Endodermal cell (in vitro differentiated cells): ENCODE measurements around the gene PHYKPL. TPM values are rescaled to one million over a fixed set of nuclear protein-coding genes. Genes with fewer than 3 reads are reported as not detected.

ENCODE experiments used
- DNase-seq: peaks from one replicate; pipeline ENCODE4 v3.0.0-alpha.2; 2017
- H3K27ac ChIP-seq: 2 replicates; pipeline ENCODE4 v1.5.1; 2013; ENCODE audit warnings: mild to moderate bottlenecking, low read depth, low read length, moderate library complexity
- H3K27me3 ChIP-seq: 2 replicates; pipeline ENCODE4 v1.6.1; 2013; ENCODE audit warnings: mild to moderate bottlenecking, low read length, moderate library complexity; ENCODE audit not compliant: insufficient read depth, control insufficient read depth, poor library complexity, severe bottlenecking
- H3K36me3 ChIP-seq: 2 replicates; pipeline ENCODE4 v1.7.0; 2013; ENCODE audit warnings: mild to moderate bottlenecking, low read length, moderate library complexity; ENCODE audit not compliant: control insufficient read depth, insufficient read depth
- H3K4me1 ChIP-seq: one replicate; pipeline ENCODE4 v1.7.0; 2013; ENCODE audit warnings: low read length; ENCODE audit not compliant: control insufficient read depth, insufficient read depth
- H3K4me3 ChIP-seq: 2 replicates; pipeline ENCODE4 v1.5.1; 2013; ENCODE audit warnings: mild to moderate bottlenecking, low read length, moderate library complexity
- H3K9ac ChIP-seq: 2 replicates; pipeline ENCODE4 v1.6.1; 2013; ENCODE audit warnings: mild to moderate bottlenecking, low read length, moderate library complexity; ENCODE audit not compliant: poor library complexity, severe bottlenecking; ENCODE audit errors: extremely low read depth
- H3K9me3 ChIP-seq: 2 replicates; pipeline ENCODE4 v1.6.1; 2013; ENCODE audit warnings: mild to moderate bottlenecking, low read length, moderate library complexity; ENCODE audit not compliant: control insufficient read depth
- H3K27ac Mint-ChIP-seq: 2 replicates; pipeline ENCODE4 v1.8.0; 2020; ENCODE audit warnings: mixed read lengths
- H3K27me3 Mint-ChIP-seq: 2 replicates; pipeline ENCODE4 v1.8.0; 2021; ENCODE audit warnings: mild to moderate bottlenecking, mixed read lengths; ENCODE audit not compliant: insufficient read depth
- H3K36me3 Mint-ChIP-seq: 2 replicates; pipeline ENCODE4 v1.8.0; 2020; ENCODE audit warnings: low read depth, mixed read lengths
- H3K4me1 Mint-ChIP-seq: 2 replicates; pipeline ENCODE4 v1.8.0; 2020; ENCODE audit warnings: mixed read lengths
- H3K4me3 Mint-ChIP-seq: 2 replicates; pipeline ENCODE4 v1.8.0; 2020; ENCODE audit warnings: mild to moderate bottlenecking, moderate library complexity, mixed read lengths
- H3K9me3 Mint-ChIP-seq: 2 replicates; pipeline ENCODE4 v1.8.0; 2020; ENCODE audit warnings: mild to moderate bottlenecking, mixed read lengths
- WGBS, 2 experiments: methylation state at CpG; one replicate each; pipeline versions ENCODE4 v1.1.5 to v1.1.7; 2013; ENCODE audit warnings: missing lambda C conversion rate in 2 of 2, mixed read lengths in 1 of 2; ENCODE audit not compliant: insufficient coverage in 1 of 2, insufficient read length in 1 of 2; 5-methylcytosine and 5-hydroxymethylcytosine counted together
- total RNA-seq, 2 donors: library from RNA; stranded (reverse); fragmentation: NEBNext Ultra II Directional in 1 of 2; extraction: Animal tissue kit (Norgen Biotek cat#: 25700) in 1 of 2; gene quantifications; 2 replicates in 1 of 2; 3 replicates in 1 of 2; pipeline ENCODE4 v1.2.1, GENCODE V29; 2021
- TF ChIP-seq, protein P1 (sequence below): fragments of 200-600 bp; sonication (generic); conservative IDR thresholded peaks from 2 replicates; pipeline ENCODE4 v1.5.0; 2021; ENCODE audit warnings: antibody characterized with exemption, mild to moderate bottlenecking

Gene PHYKPL
- total RNA-seq, 2 donors from 2014 or later: 59.9 to 82.5 TPM

DNA sequence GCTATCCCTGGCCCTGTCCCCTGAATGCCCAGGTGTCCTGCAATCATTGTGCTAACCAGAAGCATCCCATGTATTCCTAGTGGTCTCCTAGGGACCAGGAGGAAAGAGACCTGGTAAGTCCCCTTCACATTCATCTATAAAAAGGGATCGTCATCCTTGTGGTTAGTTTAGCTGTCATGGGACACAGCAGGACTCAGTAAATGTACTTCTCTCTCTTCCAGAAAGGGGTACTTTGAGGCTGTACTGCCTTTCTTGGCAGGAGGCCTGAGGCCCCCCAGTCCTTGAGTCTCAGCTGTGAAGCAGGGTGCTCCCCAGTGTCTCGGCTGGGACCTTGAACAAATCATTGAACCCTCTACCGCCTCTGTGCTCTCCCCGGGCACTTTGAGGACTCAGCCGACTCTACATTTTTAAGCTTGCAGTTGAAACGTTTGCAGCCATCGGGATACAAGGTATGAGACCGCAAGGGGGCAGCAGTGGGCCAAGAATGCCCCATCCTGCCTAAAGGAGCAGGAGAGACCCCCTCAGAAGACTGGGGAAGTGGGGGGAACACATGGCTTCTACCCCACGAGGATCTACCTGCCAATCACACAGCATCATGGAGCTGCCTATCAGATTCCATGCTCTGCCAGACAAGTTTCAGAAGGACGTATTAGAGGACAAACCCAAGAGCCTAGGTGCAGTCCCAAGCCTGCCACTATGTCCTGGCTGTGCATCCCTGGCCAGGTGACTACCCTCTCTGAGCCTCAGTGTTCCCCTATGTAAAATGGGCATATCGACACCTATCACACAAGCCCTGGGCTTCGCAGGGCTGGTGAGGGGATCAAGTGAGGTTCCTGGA, 2.4 kb upstream of the PHYKPL start:
- H3K36me3 ChIP-seq: peaks cover 12% of the 10 kb centered on the region
- H3K9me3 ChIP-seq: no peaks in the 10 kb centered on the region
- WGBS, 2 experiments: 18 to 45% methylated on average over 8 to 12 of the region's 12 CpGs
- no peak overlapping the region for H3K9ac ChIP-seq
- peaks cover 6% of the 10 kb centered on the region for H3K4me1 ChIP-seq
- H3K4me3 ChIP-seq: no peak overlapping the region
- Mint-ChIP-seq H3K4me1 (peaks cover 14% of the 10 kb centered on the region), H3K27ac (no peak overlapping the region), H3K27me3 (no peaks in the 10 kb centered on the region), H3K36me3 (peaks cover 14% of the 10 kb centered on the region), H3K4me3 (no peak overlapping the region), H3K9me3 (no peaks in the 10 kb centered on the region)
- TF ChIP-seq, protein P1, sequence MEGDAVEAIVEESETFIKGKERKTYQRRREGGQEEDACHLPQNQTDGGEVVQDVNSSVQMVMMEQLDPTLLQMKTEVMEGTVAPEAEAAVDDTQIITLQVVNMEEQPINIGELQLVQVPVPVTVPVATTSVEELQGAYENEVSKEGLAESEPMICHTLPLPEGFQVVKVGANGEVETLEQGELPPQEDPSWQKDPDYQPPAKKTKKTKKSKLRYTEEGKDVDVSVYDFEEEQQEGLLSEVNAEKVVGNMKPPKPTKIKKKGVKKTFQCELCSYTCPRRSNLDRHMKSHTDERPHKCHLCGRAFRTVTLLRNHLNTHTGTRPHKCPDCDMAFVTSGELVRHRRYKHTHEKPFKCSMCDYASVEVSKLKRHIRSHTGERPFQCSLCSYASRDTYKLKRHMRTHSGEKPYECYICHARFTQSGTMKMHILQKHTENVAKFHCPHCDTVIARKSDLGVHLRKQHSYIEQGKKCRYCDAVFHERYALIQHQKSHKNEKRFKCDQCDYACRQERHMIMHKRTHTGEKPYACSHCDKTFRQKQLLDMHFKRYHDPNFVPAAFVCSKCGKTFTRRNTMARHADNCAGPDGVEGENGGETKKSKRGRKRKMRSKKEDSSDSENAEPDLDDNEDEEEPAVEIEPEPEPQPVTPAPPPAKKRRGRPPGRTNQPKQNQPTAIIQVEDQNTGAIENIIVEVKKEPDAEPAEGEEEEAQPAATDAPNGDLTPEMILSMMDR: peak; percentile 93
- peak; percentile 95 for DNase-seq
- no peaks in the 10 kb centered on the region for H3K27me3 ChIP-seq
- H3K27ac ChIP-seq: no peak overlapping the region

DNA sequence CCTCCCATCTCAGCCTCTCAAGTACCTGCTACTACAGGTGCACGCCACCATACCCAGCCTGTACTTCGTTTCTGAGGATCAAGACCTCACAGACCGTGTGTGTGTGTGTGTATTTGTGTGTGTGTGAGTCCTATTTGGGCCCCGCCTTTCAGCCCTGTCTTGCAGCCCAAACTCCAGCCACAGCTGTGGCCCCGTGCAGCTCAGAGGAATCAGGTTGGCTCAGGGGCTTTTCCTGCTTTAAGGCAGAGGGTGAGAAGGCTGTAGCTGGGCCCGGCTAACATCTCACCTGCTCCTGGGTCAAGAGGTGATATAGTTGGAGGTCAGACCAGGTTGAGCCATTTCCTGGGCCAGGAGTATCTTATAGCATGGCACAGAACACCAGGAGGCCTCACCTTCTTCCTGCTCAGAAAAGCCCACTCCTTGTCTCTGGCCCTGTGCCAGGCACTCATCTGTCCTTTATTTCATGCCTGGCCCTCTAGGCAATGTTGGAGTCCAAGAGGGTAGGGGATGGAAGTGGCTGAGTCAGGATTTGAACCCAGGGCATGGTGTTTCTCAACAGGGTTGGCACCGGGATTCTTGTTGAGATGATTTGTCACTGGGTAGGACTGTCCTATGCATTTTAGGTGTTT, 1.6 kb upstream of the PHYKPL start:
- Histone ChIP-seq H3K4me1 (peaks cover 6% of the 10 kb centered on the region), H3K9ac (no peak overlapping the region), H3K36me3 (peaks cover 19% of the 10 kb centered on the region), H3K27me3 (no peaks in the 10 kb centered on the region), H3K27ac (no peak overlapping the region), H3K4me3 (no peak overlapping the region), H3K9me3 (no peaks in the 10 kb centered on the region)
- Mint-ChIP-seq H3K36me3 (peaks cover 20% of the 10 kb centered on the region), H3K9me3 (no peaks in the 10 kb centered on the region), H3K27ac (no peak overlapping the region), H3K4me1 (peaks cover 14% of the 10 kb centered on the region), H3K4me3 (no peak overlapping the region), H3K27me3 (no peaks in the 10 kb centered on the region)
- TF ChIP-seq, protein P1: no peak
- no peak for DNase-seq
- WGBS, 2 experiments: 90 to 100% methylated on average over 1 to 7 of the region's 7 CpGs

DNA sequence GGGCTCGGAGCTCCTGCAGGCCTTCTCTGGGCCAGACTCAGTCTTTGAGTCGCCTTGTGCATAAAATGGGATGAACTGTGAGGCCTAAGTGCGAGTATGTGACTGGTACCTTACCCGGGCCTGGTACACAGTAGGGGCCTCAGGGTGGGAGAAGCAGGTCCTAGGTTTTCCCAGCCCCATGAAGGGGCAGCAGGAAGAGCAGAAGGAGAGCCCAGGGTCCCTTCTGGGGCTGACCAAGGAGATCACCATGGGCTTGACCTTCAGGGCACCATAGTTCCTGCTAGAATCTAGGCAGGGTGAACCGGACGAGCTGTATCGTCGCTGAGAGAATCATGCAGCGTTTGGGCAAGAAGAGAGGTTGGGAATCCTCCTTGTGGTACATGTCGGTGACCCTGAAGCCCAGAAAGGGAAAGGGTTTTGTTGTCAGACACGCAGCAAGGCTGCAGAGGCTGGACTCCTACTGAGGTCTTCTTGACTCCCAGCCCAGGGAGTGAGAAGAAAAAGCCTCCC, 373 bp upstream of the PHYKPL start:
- Histone ChIP-seq H3K27ac (peak overlapping the region; percentile 22), H3K9ac (no peak overlapping the region), H3K4me3 (peak overlapping the region; percentile 87), H3K36me3 (peaks cover 32% of the 10 kb centered on the region), H3K27me3 (no peaks in the 10 kb centered on the region), H3K4me1 (peaks cover 6% of the 10 kb centered on the region), H3K9me3 (peaks cover 2% of the 10 kb centered on the region)
- DNase-seq: no peak
- Mint-ChIP-seq H3K27me3 (no peaks in the 10 kb centered on the region), H3K9me3 (no peaks in the 10 kb centered on the region), H3K27ac (peak overlapping the region; percentile 26), H3K4me1 (peaks cover 14% of the 10 kb centered on the region), H3K4me3 (peak overlapping the region; percentile 71), H3K36me3 (peaks cover 33% of the 10 kb centered on the region)
- TF ChIP-seq, protein P1: no peak
- WGBS, 2 experiments: 70 to 79% methylated on average over 10 to 11 of the region's 11 CpGs
